Measurements from ENCODE around the gene USH1C. TPM values are rescaled to one million over a fixed set of nuclear protein-coding genes. Genes with fewer than 3 reads are reported as not detected.

Gene USH1C
- total RNA-seq, 2 experiments from 2014 or later: not detected

GRCh38 chr11:17538054-17538453 is 6.2 kb downstream of the USH1C start:
- Mint-ChIP-seq H3K4me1 (ENCODE audit: low read depth) (no peaks in the 10 kb centered on the region), H3K4me3 (no peak overlapping the region), H3K36me3 (ENCODE audit: low read depth) (no peaks in the 10 kb centered on the region), H3K27me3 (peaks cover 3% of the 10 kb centered on the region), H3K27ac (no peak overlapping the region), H3K9me3 (no peaks in the 10 kb centered on the region)
- ATAC-seq: no peak
- ChIA-PET CTCF (interaction anchor here (0.9 to 1.7 kb wide), 2 partner anchors 10 kb away, joined by 3 to 8 read pairs; no protein-coding TSS in a partner anchor), POLR2A (no interaction called here)
- no peak for DNase-seq
- TF ChIP-seq CTCF (IDR thresholded peaks at IDR 0.05): no peak
- intact Hi-C loops (cut with micrococcal nuclease): no loop called here

GRCh38 chr11:17537261-17537660 is 7.0 kb downstream of the USH1C start:
- ATAC-seq (no peak), DNase-seq (no peak)
- POLR2A ChIA-PET: no interaction called here
- Mint-ChIP-seq H3K36me3 (ENCODE audit: low read depth) (no peaks in the 10 kb centered on the region), H3K27ac (no peak overlapping the region), H3K4me3 (no peak overlapping the region), H3K4me1 (ENCODE audit: low read depth) (no peaks in the 10 kb centered on the region), H3K27me3 (peaks cover under 1% of the 10 kb centered on the region), H3K9me3 (no peaks in the 10 kb centered on the region)
- CTCF ChIA-PET: interaction anchor here (1.0 to 1.2 kb wide), 2 partner anchors 9 to 153 kb away, joined by 3 to 4 read pairs; no protein-coding TSS in a partner anchor
- TF ChIP-seq CTCF (IDR thresholded peaks at IDR 0.05): no peak
- intact Hi-C loops (cut with micrococcal nuclease): no loop called here

GRCh38 chr11:17535488-17535887 is 8.7 kb downstream of the USH1C start:
- ATAC-seq (no peak), DNase-seq (no peak)
- no peaks in the 10 kb centered on the region for H3K27me3 Mint-ChIP-seq
- H3K36me3 Mint-ChIP-seq (ENCODE audit: low read depth): no peaks in the 10 kb centered on the region
- H3K27ac Mint-ChIP-seq: no peak overlapping the region
- H3K9me3 Mint-ChIP-seq: no peaks in the 10 kb centered on the region
- no peak for TF ChIP-seq CTCF (IDR thresholded peaks at IDR 0.05)
- ChIA-PET POLR2A (interaction anchor here (0.9 kb wide), 1 partner anchor 18 kb away, joined by 3 read pairs; no protein-coding TSS in a partner anchor), CTCF (no interaction called here)
- intact Hi-C loops (cut with micrococcal nuclease): no loop called here
- no peaks in the 10 kb centered on the region for H3K4me1 Mint-ChIP-seq (ENCODE audit: low read depth)
- H3K4me3 Mint-ChIP-seq: no peak overlapping the region

- intact Hi-C loops (cut with micrococcal nuclease): no loop called here
- ChIA-PET POLR2A (no interaction called here), CTCF (no interaction called here)
- no peak overlapping the region for H3K27ac Mint-ChIP-seq
- peaks cover 6% of the 10 kb centered on the region for H3K27me3 Mint-ChIP-seq
- H3K4me3 Mint-ChIP-seq: no peak overlapping the region
- H3K36me3 Mint-ChIP-seq (ENCODE audit: low read depth): no peaks in the 10 kb centered on the region
- H3K4me1 Mint-ChIP-seq (ENCODE audit: low read depth): no peaks in the 10 kb centered on the region
- H3K9me3 Mint-ChIP-seq: no peaks in the 10 kb centered on the region
- no peak for DNase-seq
- TF ChIP-seq CTCF (IDR thresholded peaks at IDR 0.05): no peak
- ATAC-seq: no peak
These were observed 10.3 kb downstream of the USH1C start for GRCh38 chr11:17533778-17534415.

GRCh38 chr11:17533341-17533740 is 10.9 kb downstream of the USH1C start:
- H3K36me3 Mint-ChIP-seq (ENCODE audit: low read depth): no peaks in the 10 kb centered on the region
- no peak for DNase-seq
- intact Hi-C loops (cut with micrococcal nuclease): no loop called here
- no peaks in the 10 kb centered on the region for H3K4me1 Mint-ChIP-seq (ENCODE audit: low read depth)
- ATAC-seq: no peak
- CTCF ChIA-PET: interaction anchor here (0.9 to 1.0 kb wide), 2 partner anchors 142 to 145 kb away, joined by 3 to 4 read pairs; partner anchors contain the start of gene KCNJ11
- no peak overlapping the region for H3K4me3 Mint-ChIP-seq
- H3K27ac Mint-ChIP-seq: no peak overlapping the region
- H3K27me3 Mint-ChIP-seq: peaks cover 7% of the 10 kb centered on the region
- no peak for TF ChIP-seq CTCF (IDR thresholded peaks at IDR 0.05)
- POLR2A ChIA-PET: no interaction called here
- H3K9me3 Mint-ChIP-seq: no peaks in the 10 kb centered on the region

All from activated CD8-positive, alpha-beta T cell treated with anti-CD3 and anti-CD28 coated beads for 36 hours (primary cell).